Heart right ventricle (tissue), 16 donors: ENCODE results near the gene FGF1. TPM values are rescaled to one million over a fixed set of nuclear protein-coding genes. Genes with fewer than 3 reads are reported as not detected.

ENCODE experiments used
- ATAC-seq, 8 donors: fragments of 200-7000 bp; cut with Tn5 transposase; one replicate each; pipeline ENCODE4 v1.9.1; 2020; ENCODE audit warnings: mild to moderate bottlenecking in 8 of 8, moderate library complexity in 8 of 8, moderate number of reproducible peaks in 1 of 8
- DNase-seq, 2 donors: peaks; one replicate each; pipeline ENCODE4 v3.0.0-alpha.2; 2020
- H3K27ac ChIP-seq, 10 donors: fragments of 200-600 bp; sonication (generic) in 2 of 10; one replicate each; pipeline versions ENCODE4 v1.5.0 to v1.8.0; 2020 to 2022; ENCODE audit warnings: mild to moderate bottlenecking in 3 of 10
- H3K27me3 ChIP-seq, 7 donors: fragments of 200-600 bp; one replicate each; pipeline ENCODE4 v1.8.0; 2021 to 2022; ENCODE audit warnings: mild to moderate bottlenecking in 2 of 7
- H3K36me3 ChIP-seq, 9 donors: fragments of 200-600 bp; sonication (generic) in 1 of 9; one replicate each; pipeline versions ENCODE4 v1.5.0 to v1.8.0; 2020 to 2022; ENCODE audit warnings: mild to moderate bottlenecking in 2 of 9
- H3K4me1 ChIP-seq, 9 donors: fragments of 200-600 bp; sonication (generic) in 1 of 9; one replicate each; pipeline versions ENCODE4 v1.5.0 to v1.8.0; 2020 to 2022; ENCODE audit warnings: mild to moderate bottlenecking in 4 of 9
- H3K4me3 ChIP-seq, 10 donors: fragments of 200-600 bp; sonication (generic) in 2 of 10; one replicate each; pipeline versions ENCODE4 v1.5.0 to v1.8.0; 2020 to 2022; ENCODE audit warnings: mild to moderate bottlenecking in 7 of 10, moderate library complexity in 2 of 10
- H3K9me3 ChIP-seq, 11 donors: fragments of 200-600 bp in 10 of 11; sonication (generic) in 2 of 11; one replicate each; pipeline versions ENCODE4 v1.5.0 to v1.8.0; 2013 to 2022; ENCODE audit warnings: mild to moderate bottlenecking in 2 of 11, control low read depth in 1 of 11, moderate library complexity in 1 of 11
- CTCF ChIP-seq, 9 donors: fragments of 200-600 bp; sonication (generic) in 2 of 9; IDR thresholded peaks; one replicate each; pipeline versions ENCODE4 v1.5.0 to v1.8.0; 2021 to 2022; ENCODE audit warnings: antibody characterized with exemption in 9 of 9, mild to moderate bottlenecking in 5 of 9, moderate library complexity in 1 of 9
- WGBS, 2 donors: extraction: QIAGEN DNeasy Blood & Tissue Kit; methylation state at CpG; one replicate each; pipeline ENCODE4 v1.1.7; 2013; ENCODE audit warnings: inconsistent platforms in 1 of 2; 5-methylcytosine and 5-hydroxymethylcytosine counted together
- intact Hi-C, 10 donors: fragments of 100-400 bp; cut with DNase I; formaldehyde crosslinking; loops; one replicate each; pipeline versions ENCODE4 v1.11.1 to v1.14.2; 2022
- polyA plus RNA-seq, 2 donors: library from polyadenylated mRNA; stranded (reverse); fragments of 200-250 nt; gene quantifications; one replicate each; pipeline ENCODE4 v1.2.3, GENCODE V29; 2013
- total RNA-seq, 10 donors: library from RNA; stranded (reverse); fragmentation: NEBNext Ultra II Directional in 3 of 10; extraction: Animal tissue kit (Norgen Biotek cat#: 25700) in 3 of 10; gene quantifications; one replicate each; pipeline versions ENCODE4 v1.2.1 to v1.2.4, GENCODE V29; 2021 to 2023
- donor health status: Arrhythmogenic right ventricular cardiomyopathy.
- donor health status: ischemic (EF 13 %, LVEDD 7.1; RV severe dilation, severe dysfunction).
- donor health status: healthy with polysubstance abuse.
- donor health status: DM: no; HTN: yes; CAD: no.
- donor health status: DM: no; HTN: no; CAD: no.
- donor health status: ischemic (EF 25% LVEDD 6.9; RV normal size, moderate dysfunction).
- donor health status: ischemic (EF 25% LVEDD 5.7; RV mildly dilated, moderate dysfunction).
- donor health status: healthy.
- donor health status: DM: yes; HTN: yes; CAD: no.
- donor health status: Ischemic cardiomyopathy.
- donor health status: ischemic (EF 35%, LVEDD 5.7; RV mildly dilated, moderate dysfunction).
- donor health status: nonischemic (EF 11% LVEDD 7.7; RV severe dilation, severe dysfunction).
- donor health status: DM: yes; HTN: yes; CAD: no.
- donor health status: PGD.
- donor health status: ischemic (EF 29% LVEDD 5.4; RV normal size, mild dysfunction).
- donor health status: nonischemic (EF 23%, LVEDD 6.1; RV moderate dilation, normal function).

FGF1 gene
- total and polyA plus RNA-seq, 12 donors: 5.1 to 110 (median 53.7) TPM

DNA sequence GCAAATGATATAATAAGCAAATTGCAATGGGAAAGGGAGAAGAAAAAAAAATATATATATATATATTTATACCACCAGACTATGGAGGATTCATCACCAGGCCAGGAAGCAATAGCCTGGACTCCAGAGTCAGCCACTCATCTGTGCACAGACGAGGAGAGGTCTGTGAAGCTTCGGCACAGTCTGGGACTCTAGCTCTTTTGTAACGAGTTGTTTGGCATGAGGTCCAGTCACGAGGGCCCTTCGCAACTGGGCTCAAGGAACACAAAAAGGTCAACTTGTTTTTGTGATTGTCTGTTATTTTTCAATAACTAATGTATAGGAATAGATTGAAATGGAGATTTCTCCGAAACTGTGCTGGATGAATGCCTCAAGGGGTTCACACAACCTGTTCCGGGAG is 14.7 kb upstream of the FGF1 start:
- no peak overlapping the region for H3K27ac ChIP-seq
- no peaks in the 10 kb centered on the region for H3K36me3 ChIP-seq
- no peaks in the 10 kb centered on the region for H3K9me3 ChIP-seq
- no peaks in the 10 kb centered on the region for H3K27me3 ChIP-seq
- no peak for TF ChIP-seq CTCF (IDR thresholded peaks at IDR 0.05)
- no peak for ATAC-seq
- H3K4me1 ChIP-seq: peaks cover 9 to 42% (median 34%) of the 10 kb centered on the region in 9 donors
- no peak for DNase-seq
- no peak overlapping the region for H3K4me3 ChIP-seq
- intact Hi-C loops: loop anchor here in 3 of 10 donors (5.0 to 10.0 kb wide), 4 partner anchors 88 to 686 kb away; partner anchors contain the start of gene GNPDA1 (in 1 of the 3)
- WGBS, 2 donors: 88 to 93% methylated on average over 7 of the region's 7 CpGs

DNA sequence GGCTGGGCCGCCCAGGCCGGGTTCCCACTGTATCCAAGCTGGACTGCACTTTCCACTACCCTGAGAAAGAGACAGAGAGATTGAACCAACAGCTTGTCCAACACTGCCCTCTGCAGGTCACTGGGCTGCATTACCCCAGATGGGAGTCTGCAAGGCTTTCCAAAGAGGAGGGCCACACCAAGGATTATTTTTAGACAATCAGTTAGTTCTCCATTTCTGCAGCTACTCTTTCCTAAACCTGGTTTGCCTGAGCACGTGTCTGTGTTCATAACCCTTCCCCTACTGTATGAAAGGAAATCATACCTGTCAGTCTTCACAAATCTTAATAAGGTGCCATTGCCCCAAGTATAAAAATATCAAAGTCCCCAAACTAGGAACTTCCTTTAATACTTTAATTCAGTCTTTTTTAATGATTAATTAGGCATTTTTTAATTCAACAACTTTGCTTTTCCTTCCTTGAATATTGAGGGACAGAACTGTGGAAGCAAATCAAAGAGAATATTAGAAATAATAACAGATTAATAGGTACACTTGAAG is 13.4 kb upstream of the FGF1 start:
- peak; percentile 83 to 92 (median 90) for ATAC-seq
- intact Hi-C loops: loop anchor here (1.0 to 10.0 kb wide), 13 partner anchors 42 to 694 kb away; no protein-coding TSS in a partner anchor
- H3K4me3 ChIP-seq: no peak overlapping the region
- H3K27ac ChIP-seq: peak overlapping the region; percentile 56 to 94 (median 87)
- no peaks in the 10 kb centered on the region for H3K9me3 ChIP-seq
- peak; percentile 87 to 93 for DNase-seq
- no peaks in the 10 kb centered on the region for H3K36me3 ChIP-seq
- no peaks in the 10 kb centered on the region for H3K27me3 ChIP-seq
- TF ChIP-seq CTCF (IDR thresholded peaks at IDR 0.05): peak; percentile 94 to 99 (median 97)
- WGBS, 2 donors: 5 to 6% methylated on average over 3 of the region's 3 CpGs
- H3K4me1 ChIP-seq: peaks cover 9 to 55% (median 39%) of the 10 kb centered on the region in 9 donors

DNA sequence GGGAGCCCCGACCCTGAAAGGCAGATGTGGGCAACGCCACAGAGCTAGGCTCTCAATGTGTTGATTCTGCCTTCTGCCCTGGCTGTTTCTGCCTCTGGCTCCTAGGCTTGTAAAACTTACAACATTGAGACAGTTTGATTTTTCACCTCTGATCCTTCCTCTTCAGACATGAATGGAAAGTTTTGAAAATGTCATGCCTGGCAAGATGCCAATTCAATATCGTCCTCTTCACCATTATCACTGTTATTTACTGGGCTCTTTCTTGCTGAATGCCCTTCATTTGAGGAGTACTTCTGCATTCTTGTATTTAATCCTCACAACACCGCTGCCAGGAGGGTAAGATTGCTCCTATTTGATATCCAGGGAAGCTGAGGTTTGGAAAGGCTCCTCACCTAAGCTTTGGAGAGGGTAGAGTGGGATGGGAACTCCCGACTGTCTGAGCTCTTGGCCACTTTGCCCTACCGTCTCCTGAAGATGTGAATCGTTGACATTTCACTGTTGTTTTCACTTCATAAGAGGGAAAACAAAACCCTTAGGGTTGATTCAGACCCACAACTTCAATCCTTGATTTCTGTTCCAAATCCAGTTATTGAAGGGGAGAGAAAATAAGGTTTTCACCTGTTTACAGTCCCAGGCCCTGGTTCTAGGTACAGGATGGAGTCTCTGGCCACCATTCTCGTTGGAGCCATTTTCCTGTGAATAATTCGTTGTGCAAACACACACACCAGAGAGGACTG is 12.7 kb upstream of the FGF1 start:
- TF ChIP-seq CTCF (IDR thresholded peaks at IDR 0.05): no peak
- Histone ChIP-seq H3K27me3 (no peaks in the 10 kb centered on the region), H3K27ac (peak overlapping the region; percentile 56 to 94 (median 87)), H3K36me3 (no peaks in the 10 kb centered on the region), H3K4me3 (peak overlapping the region in 2 of 10 donors; percentile 2 to 54), H3K4me1 (peaks cover 9 to 62% (median 39%) of the 10 kb centered on the region in 9 donors), H3K9me3 (no peaks in the 10 kb centered on the region)
- 31 to 36% methylated on average over 9 of the region's 9 CpGs for WGBS, 2 donors
- DNase-seq: no peak
- intact Hi-C loops: loop anchor here (1.0 to 10.0 kb wide), 13 partner anchors 41 to 694 kb away; no protein-coding TSS in a partner anchor
- ATAC-seq: peak in 6 of 8 donors; percentile 7 to 20 (median 12)

GRCh38 chr5:142697356-142698255 is 11.7 kb upstream of the FGF1 start:
- intact Hi-C loops: loop anchor here (1.0 to 10.0 kb wide), 11 partner anchors 40 to 693 kb away; no protein-coding TSS in a partner anchor
- H3K4me3 ChIP-seq: peak overlapping the region; percentile 10 to 54 (median 42)

More at GRCh38 chr5:142697356-142698255, 11.7 kb upstream of the FGF1 start:
- peak overlapping the region; percentile 56 to 94 (median 87) for H3K27ac ChIP-seq
- ATAC-seq (peak; percentile 70 to 89 (median 82)), DNase-seq (peak; percentile 45 to 85)
- no peak for TF ChIP-seq CTCF (IDR thresholded peaks at IDR 0.05)
- no peaks in the 10 kb centered on the region for H3K36me3 ChIP-seq
- H3K4me1 ChIP-seq: peaks cover 9 to 68% (median 39%) of the 10 kb centered on the region in 9 donors
- H3K27me3 ChIP-seq: no peaks in the 10 kb centered on the region
- 12 to 16% methylated on average over 8 of the region's 8 CpGs for WGBS, 2 donors
- no peaks in the 10 kb centered on the region for H3K9me3 ChIP-seq
